ENCODE results near the gene CHD2. TPM values are rescaled to one million over a fixed set of nuclear protein-coding genes. Genes with fewer than 3 reads are reported as not detected.
A peak's percentile ranks its signal among the peaks of the same experiment; 100 is the strongest.

CHD2 gene
- total RNA-seq, 1 donor from 2014 or later, result 53.1 TPM

DNA sequence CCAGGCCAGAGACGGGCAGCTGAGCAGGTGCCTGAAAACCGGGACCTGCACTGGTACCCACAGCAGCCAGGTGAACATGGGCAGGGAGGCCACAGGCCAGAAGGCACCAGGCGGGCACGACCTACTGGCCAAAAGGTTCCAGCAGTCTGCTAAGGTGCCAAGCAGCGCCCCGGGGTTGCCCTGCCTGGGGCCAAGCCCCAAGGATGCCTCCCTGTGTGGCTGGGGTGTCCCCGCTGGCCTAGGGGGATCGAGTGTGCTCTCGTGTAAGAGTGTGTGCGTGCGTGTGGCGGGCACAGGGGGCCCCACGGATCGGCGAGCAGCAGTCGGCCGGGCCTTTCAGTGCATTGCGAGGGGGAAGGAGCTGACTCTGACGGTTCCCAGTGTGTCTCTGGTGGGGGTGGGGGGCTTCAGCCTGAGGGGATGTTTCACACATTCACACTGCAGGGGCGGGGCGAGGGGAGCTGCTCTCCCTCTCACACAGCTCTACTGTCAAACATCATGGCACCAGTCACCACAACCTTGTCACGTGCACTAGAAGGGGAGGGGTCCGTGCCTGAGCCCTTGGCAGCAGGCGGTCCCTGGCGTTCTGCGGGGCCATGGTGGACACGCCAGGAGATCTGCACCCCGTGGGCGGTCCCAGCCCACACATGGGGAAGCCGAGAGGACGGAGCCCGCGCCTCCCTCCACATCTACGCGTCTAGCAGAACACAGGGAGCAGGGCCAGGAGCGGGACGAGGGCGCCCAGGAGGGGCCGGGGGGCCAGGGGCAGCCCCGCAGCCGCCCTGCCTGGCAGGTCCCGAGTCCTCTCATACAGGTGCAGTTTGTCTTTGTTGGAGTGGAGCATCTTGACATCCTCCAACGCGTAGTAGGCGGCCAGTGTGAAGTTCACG lies 144.4 kb downstream of the CHD2 start:
- DNase-seq (ENCODE audit: low spot score) (no peak), ATAC-seq (no peak)

DNA sequence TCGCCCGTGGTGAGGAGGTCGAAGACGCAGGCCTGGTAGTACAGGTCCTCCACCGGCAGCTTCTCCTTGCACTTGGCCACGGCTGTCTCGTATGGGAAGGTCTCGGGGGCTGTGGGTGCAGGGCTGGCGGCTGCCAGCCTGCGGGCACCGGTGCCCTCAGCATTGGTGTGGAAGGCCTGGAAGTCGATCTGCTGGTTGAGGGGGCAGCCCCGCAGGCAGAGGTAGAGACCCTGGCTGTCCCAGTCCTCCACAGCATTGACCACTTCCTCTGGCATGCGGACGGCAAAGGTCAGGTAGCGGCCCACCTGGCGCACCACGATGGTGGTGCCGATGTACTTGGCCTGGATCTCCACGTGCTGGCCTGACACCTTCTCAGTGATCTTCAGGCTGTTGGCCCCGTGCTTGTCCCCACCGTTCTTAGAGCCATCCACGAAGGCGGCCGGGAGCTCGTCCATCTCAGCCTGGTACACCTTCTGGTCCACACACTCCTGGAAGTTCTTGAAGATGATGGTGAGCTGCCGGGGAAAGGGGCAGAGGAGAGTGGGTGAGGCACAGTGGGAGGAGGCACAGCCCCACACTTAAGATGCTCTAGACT lies 145.2 kb downstream of the CHD2 start:
- DNase-seq (ENCODE audit: low spot score) (no peak), ATAC-seq (no peak)

DNA sequence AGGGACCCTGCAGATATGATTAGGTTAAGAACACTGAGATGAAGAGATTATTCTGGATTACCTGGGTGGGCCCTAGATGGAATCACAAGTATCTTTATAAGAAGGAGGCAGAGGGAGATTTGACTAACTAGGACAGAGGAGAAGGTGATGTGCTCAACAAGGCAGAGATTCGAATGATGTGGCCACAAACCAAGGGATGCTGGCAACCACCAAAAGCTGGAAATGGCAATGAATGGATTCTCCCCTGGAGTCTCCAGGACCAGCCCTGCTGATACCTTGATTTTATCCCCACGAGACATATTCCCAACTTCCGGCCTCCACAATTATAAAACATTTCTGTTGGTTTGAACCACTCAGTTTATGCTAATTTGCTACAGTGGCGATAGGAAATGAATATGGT lies 146.0 kb downstream of the CHD2 start:
- DNase-seq (ENCODE audit: low spot score) (no peak), ATAC-seq (no peak)

DNA sequence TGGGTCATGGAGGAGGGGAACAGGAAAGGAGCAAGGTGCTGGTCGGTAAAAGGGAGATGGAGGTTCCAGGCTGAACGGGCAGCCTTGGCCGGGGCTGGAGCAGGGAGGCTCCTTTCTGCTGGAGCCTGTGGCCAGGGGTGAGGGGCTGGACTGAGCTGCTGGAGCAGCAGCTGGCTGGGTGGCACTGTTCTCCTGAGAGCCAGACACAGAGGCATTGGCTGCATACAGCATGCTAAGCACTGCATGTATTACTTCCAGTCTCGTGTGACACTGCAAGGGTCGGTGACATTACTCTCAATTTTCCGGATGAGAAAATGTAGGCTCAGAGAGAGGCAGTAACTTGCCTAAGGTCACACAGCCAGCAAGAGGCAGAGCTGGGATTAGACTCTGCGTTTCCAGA lies 146.6 kb downstream of the CHD2 start:
- no peak for DNase-seq (ENCODE audit: low spot score)
- no peak for ATAC-seq

- ATAC-seq (no peak), DNase-seq (ENCODE audit: low spot score) (no peak)
These were observed 147.7 kb downstream of the CHD2 start for GRCh38 chr15:93047621-93048425.

DNA sequence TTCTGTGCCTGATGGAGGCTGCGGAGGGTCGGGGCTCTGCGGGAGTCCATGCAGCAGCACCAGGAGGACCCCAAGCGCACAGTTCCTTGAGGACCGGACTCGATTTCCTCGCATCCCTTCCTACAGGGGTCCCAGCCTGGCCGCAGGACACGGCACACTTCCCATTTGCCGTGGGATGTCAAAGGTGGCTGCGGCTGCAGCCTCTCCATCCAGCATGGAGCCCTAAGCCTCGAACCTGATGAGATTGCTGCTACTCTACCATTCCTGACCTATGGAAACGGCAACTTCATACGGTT lies 148.2 kb downstream of the CHD2 start:
- ATAC-seq, result no peak
- no peak for DNase-seq (ENCODE audit: low spot score)

DNA sequence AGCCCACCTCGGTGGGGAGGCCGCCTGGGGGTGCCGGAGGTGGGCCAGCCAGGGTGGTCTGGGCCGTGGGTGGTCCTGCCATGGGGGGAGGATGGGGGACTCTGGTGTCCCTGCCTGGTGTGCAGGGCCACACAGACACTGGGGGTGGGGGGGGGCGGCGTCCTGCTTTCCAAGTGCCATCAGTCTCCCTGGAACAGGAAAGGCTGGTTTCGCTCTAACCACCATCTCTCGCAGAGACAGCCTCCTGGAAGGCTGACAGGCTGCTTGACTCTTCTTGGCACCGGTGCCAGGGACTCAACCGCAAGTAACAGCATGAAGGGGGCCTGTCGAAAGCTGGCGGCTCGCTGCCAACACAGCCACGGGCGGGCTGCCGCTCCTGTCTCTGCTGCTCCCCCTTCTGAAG lies 148.6 kb downstream of the CHD2 start:
- DNase-seq (ENCODE audit: low spot score), result no peak

GRCh38 chr15:93049233-93049632 lies 149.1 kb downstream of the CHD2 start:
- ATAC-seq (no peak), DNase-seq (ENCODE audit: low spot score) (no peak)

More for the DNA sequence above, 148.6 kb downstream of the CHD2 start:
- no peak for ATAC-seq

DNA sequence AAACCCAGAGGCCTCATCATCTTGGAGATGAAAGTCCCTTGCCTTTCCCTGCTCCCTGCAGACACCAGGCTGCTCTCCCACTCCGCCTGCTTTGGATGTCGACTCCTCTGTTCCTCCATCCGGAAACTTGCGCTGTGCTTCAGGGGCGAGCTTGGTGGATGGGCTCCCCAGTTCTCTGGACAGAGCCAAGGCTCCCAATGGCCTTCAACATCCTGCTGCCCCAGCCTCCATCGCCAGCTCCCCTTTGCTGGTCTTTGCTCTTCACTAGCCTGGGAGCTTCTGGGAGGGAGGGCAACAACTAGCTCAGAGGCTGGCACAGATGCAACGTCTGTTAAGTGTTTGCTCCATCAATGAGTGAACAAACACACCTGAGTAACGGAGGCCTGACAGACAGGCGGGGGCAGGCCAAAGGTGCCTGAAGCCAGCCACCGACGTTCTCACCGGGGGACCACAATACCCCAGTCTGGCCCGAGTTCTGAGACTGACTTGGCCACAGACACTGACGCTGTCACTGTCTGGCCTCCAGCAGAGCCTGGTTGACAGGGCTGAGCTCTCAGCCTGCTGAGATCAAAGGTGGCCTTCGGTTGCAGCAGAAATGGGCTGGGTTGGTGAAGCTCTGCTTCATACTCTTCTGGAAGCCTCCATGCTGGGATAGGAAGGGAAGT lies 149.9 kb downstream of the CHD2 start:
- ATAC-seq, result peak; percentile 11
- no peak for DNase-seq (ENCODE audit: low spot score)

GRCh38 chr15:93050648-93051047 lies 150.5 kb downstream of the CHD2 start:
- DNase-seq (ENCODE audit: low spot score) (no peak), ATAC-seq (no peak)

DNA sequence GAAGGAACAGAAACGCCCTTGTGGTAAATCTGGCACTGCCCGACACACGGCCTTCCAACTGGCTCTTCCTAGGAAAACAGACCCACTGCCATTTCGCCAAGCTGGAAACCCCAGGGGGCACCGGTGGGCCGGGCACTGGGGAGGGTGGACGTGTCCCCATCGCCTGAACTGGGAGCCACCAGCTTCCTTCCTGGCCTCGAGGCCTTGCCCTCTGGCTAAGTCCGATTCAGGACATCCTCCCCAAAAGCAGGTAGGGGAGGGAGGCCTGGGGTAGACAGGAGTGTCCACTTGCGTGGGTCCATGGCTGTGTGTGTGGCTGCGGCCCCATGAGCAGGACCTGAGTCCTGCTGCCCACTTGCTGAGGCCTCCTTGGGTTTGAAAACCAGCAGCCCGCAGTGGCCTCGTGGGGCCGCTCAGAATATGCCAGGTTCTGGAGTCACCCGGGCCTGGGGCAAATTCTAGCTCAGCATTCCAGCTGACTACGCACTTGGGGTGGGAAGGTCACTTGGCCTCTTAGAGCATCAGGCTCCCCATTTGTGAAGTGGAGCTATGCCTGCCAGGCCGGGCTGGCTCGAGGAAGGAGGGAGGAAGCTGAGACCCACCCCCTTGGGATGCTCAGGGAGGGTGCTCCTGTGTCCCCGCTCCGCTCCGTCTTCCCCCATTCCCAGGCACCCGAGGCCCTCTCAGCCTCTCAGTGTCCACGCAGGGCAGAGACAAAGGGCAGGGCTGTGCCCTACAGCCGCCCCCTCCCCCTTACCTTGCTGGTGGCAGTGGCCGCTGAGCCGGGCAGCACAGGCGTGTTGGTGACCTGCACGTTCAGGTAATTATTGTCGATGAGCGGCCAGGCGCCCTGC lies 151.3 kb downstream of the CHD2 start:
- no peak for ATAC-seq

GRCh38 chr15:93052090-93052879 lies 152.2 kb downstream of the CHD2 start:
- no peak for DNase-seq (ENCODE audit: low spot score)

More for the DNA sequence above, 151.3 kb downstream of the CHD2 start:
- no peak for DNase-seq (ENCODE audit: low spot score)

GRCh38 chr15:93055211-93055610 lies 155.1 kb downstream of the CHD2 start:
- DNase-seq (ENCODE audit: low spot score) (no peak), ATAC-seq (no peak)

More at GRCh38 chr15:93052090-93052879, 152.2 kb downstream of the CHD2 start:
- ATAC-seq, result no peak

GRCh38 chr15:93056836-93057235 lies 156.7 kb downstream of the CHD2 start:
- DNase-seq (ENCODE audit: low spot score) (no peak), ATAC-seq (no peak)

DNA sequence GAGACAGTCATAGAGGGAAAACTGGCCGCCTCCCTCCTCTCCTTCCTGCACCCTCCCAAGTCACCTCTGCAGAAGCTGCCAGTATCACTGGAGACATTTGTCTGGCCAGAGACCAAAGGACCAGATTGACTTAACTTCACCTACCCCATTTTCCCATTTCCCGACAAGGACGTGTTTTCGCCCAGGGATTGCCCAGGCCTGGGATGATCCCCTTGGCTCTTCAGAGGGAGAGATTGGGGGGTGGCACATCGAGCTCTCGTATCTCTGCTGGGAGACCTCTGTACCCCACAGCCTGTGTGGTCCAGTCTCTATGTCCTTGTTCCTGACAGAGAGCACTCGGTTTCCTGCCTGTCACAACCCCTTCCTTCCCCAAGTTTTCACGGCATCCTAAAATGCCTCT lies 157.5 kb downstream of the CHD2 start:
- no peak for ATAC-seq
- DNase-seq (ENCODE audit: low spot score), result no peak

DNA sequence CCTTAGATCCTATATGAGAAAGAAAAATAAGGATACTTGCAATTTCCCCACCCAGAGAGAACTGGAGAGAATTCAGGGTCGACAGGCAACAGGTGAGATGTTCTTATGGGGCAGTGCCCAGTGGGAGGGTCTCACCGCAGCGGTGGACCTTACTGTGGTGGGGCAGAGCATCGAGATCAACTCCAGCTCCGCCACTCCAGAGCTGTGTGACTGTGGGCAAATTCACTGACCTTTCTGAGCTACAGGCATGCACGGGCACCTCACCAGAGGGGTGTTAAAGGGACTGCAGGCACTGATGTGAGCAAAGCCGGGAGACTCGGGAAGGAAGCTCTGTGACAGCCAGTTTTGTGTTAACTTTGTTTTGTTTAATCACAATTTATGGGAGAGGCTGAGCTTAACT lies 158.0 kb downstream of the CHD2 start:
- ATAC-seq, result no peak
- no peak for DNase-seq (ENCODE audit: low spot score)

GRCh38 chr15:93058904-93059427 lies 158.8 kb downstream of the CHD2 start:
- ATAC-seq (no peak), DNase-seq (ENCODE audit: low spot score) (no peak)

DNA sequence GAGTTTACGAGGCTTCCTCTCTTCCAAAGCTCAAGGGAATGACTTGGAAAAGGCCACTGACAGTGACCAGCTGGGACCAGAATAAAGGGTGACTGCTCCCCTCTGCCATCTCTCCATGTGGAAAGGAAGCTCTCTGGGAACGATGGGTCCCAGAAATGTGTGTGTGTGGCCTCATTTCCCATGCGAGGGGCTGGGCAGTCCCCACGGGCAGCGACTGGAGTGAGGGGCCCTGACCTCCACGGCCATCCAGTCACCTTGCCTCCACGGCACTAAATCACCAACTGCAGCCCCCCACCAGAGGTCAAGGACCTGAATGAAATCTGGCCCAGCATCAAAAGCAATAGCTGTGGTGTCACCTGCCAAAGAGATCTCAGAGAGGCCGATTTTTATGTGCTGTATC lies 159.3 kb downstream of the CHD2 start:
- DNase-seq (ENCODE audit: low spot score) (no peak), ATAC-seq (no peak)

All from left lobe of liver (tissue), 2 donors.